WTC11 (cell line): ENCODE data around the gene AZU1. TPM values are rescaled to one million over a fixed set of nuclear protein-coding genes. Genes with fewer than 3 reads are reported as not detected.
"Not testable (repeated sequence)": the region's sequence is repeated elsewhere in the genome, so short reads cannot be mapped to it uniquely, and the experiment has no call there.

Experiments used
- ATAC-seq: fragments of 200-7000 bp; cut with Tn5 transposase; 2 replicates; pipeline ENCODE4 v1.10.0; 2021; ENCODE audit warnings: mild to moderate bottlenecking, moderate library complexity
- CTCF ChIA-PET: fragments of 300-600 bp; sonication (Branson Sonifier 250); formaldehyde crosslinking; loops from one replicate; lab custom pipeline; 2021; ENCODE audit warnings: antibody characterized with exemption; lab: Charles Lee
- POLR2A ChIA-PET: fragments of 350-600 bp; sonication (Branson Sonifier 250); formaldehyde crosslinking; loops from one replicate; lab custom pipeline; 2021; ENCODE audit warnings: antibody characterized with exemption; lab: Charles Lee
- DNase-seq: peaks from one replicate; pipeline ENCODE4 v3.0.0; 2021; ENCODE audit warnings: low spot score
- H3K27ac Mint-ChIP-seq: 2 replicates; pipeline ENCODE4 v1.8.0; 2021; ENCODE audit warnings: mixed read lengths
- H3K27me3 Mint-ChIP-seq: 2 replicates; pipeline ENCODE4 v1.8.0; 2021; ENCODE audit warnings: low read depth, mild to moderate bottlenecking, moderate library complexity, mixed read lengths
- H3K36me3 Mint-ChIP-seq: 2 replicates; pipeline ENCODE4 v1.8.0; 2021; ENCODE audit warnings: mixed read lengths
- H3K4me1 Mint-ChIP-seq: 2 replicates; pipeline ENCODE4 v1.8.0; 2022; ENCODE audit warnings: mixed read lengths
- H3K4me3 Mint-ChIP-seq: 2 replicates; pipeline ENCODE4 v1.8.0; 2021; ENCODE audit warnings: mild to moderate bottlenecking, moderate library complexity, mixed read lengths
- H3K9me3 Mint-ChIP-seq: 2 replicates; pipeline ENCODE4 v1.8.0; 2021; ENCODE audit warnings: mixed read lengths
- CBFB ChIP-seq: sonication (generic); formaldehyde crosslinking; IDR thresholded peaks from 2 replicates; pipeline ENCODE4 v1.8.1; 2022; ENCODE audit warnings: mild to moderate bottlenecking, low read depth, missing genetic modification reagents
- CREM ChIP-seq: sonication (generic); formaldehyde crosslinking; IDR thresholded peaks from 2 replicates; pipeline ENCODE4 v1.8.1; 2022; ENCODE audit warnings: mild to moderate bottlenecking, missing genetic modification reagents, moderate library complexity
- EMX1 ChIP-seq: fragments of 250-450 bp; sonication (Bioruptor Pico); IDR thresholded peaks from 2 replicates; pipeline ENCODE4 v1.8.0; 2021; ENCODE audit warnings: mild to moderate bottlenecking
- ETV6 ChIP-seq: sonication (generic); formaldehyde crosslinking; IDR thresholded peaks from 2 replicates; pipeline ENCODE4 v1.8.1; 2022; ENCODE audit warnings: mild to moderate bottlenecking, missing genetic modification reagents
- FOXP4 ChIP-seq: sonication (generic); formaldehyde crosslinking; IDR thresholded peaks from 2 replicates; pipeline ENCODE4 v1.8.0; 2022; ENCODE audit warnings: mild to moderate bottlenecking, missing genetic modification reagents
- GABPB1 ChIP-seq: sonication (generic); formaldehyde crosslinking; IDR thresholded peaks from 2 replicates; pipeline ENCODE4 v1.8.1; 2023; ENCODE audit warnings: mild to moderate bottlenecking, missing genetic modification reagents
- NFATC4 ChIP-seq: fragments of 250-450 bp; sonication (Bioruptor Pico); IDR thresholded peaks from 2 replicates; pipeline ENCODE4 v1.9.0; 2021; ENCODE audit warnings: mild to moderate bottlenecking
- NFE2L1 ChIP-seq: sonication (generic); formaldehyde crosslinking; IDR thresholded peaks from 2 replicates; pipeline ENCODE4 v1.8.1; 2023; ENCODE audit warnings: missing genetic modification reagents
- NR1H2 ChIP-seq: sonication (generic); formaldehyde crosslinking; IDR thresholded peaks from 2 replicates; pipeline ENCODE4 v1.9.0; 2021; ENCODE audit warnings: mild to moderate bottlenecking, moderate library complexity, missing genetic modification reagents
- SMAD3 ChIP-seq: sonication (generic); formaldehyde crosslinking; IDR thresholded peaks from 2 replicates; pipeline ENCODE4 v1.8.0; 2022; ENCODE audit warnings: missing genetic modification reagents, mild to moderate bottlenecking, borderline replicate concordance
- TCF7 ChIP-seq: sonication (generic); formaldehyde crosslinking; IDR thresholded peaks from 2 replicates; pipeline ENCODE4 v1.8.0; 2022; ENCODE audit warnings: mild to moderate bottlenecking, low read depth, missing genetic modification reagents, moderate library complexity
- TEAD1 ChIP-seq: sonication (generic); formaldehyde crosslinking; IDR thresholded peaks from 2 replicates; pipeline ENCODE4 v1.8.0; 2022; ENCODE audit warnings: mild to moderate bottlenecking, missing genetic modification reagents
- TEAD4 ChIP-seq: sonication (generic); formaldehyde crosslinking; IDR thresholded peaks from 2 replicates; pipeline ENCODE4 v1.8.0; 2022; ENCODE audit warnings: mild to moderate bottlenecking, missing genetic modification reagents
- USF2 ChIP-seq: sonication (generic); formaldehyde crosslinking; IDR thresholded peaks from 2 replicates; pipeline ENCODE4 v1.8.1; 2023; ENCODE audit warnings: mild to moderate bottlenecking, missing genetic modification reagents, moderate library complexity
- ZBTB21 ChIP-seq: sonication (generic); formaldehyde crosslinking; IDR thresholded peaks from 2 replicates; pipeline ENCODE4 v1.8.1; 2023; ENCODE audit warnings: mild to moderate bottlenecking, missing genetic modification reagents, borderline replicate concordance
- ZNF121 ChIP-seq: sonication (generic); formaldehyde crosslinking; IDR thresholded peaks from 2 replicates; pipeline ENCODE4 v1.8.0; 2023; ENCODE audit warnings: missing genetic modification reagents
- ZNF232 ChIP-seq: sonication (generic); formaldehyde crosslinking; IDR thresholded peaks from 2 replicates; pipeline ENCODE4 v1.8.0; 2022; ENCODE audit warnings: mild to moderate bottlenecking, missing genetic modification reagents
- ZNF281 ChIP-seq: sonication (generic); formaldehyde crosslinking; IDR thresholded peaks from 2 replicates; pipeline ENCODE4 v1.8.0; 2023; ENCODE audit warnings: mild to moderate bottlenecking, missing genetic modification reagents
- total RNA-seq: library from RNA; stranded (reverse); gene quantifications from 3 replicates; pipeline ENCODE4 v1.2.3, GENCODE V29; 2021
- TF ChIP-seq, protein P1 (sequence below): sonication (generic); formaldehyde crosslinking; IDR thresholded peaks from 2 replicates; pipeline ENCODE4 v1.8.1; 2022; ENCODE audit warnings: mild to moderate bottlenecking, missing genetic modification reagents, moderate library complexity, borderline replicate concordance
- TF ChIP-seq, protein P2 (sequence below): sonication (generic); formaldehyde crosslinking; IDR thresholded peaks from 2 replicates; pipeline ENCODE4 v1.8.1; 2022; ENCODE audit warnings: low read depth, mild to moderate bottlenecking, moderate library complexity, missing genetic modification reagents, borderline replicate concordance

The AZU1 gene
- total RNA-seq, 1 experiment from 2014 or later, result 1.2 TPM

- TF ChIP-seq, protein P1, sequence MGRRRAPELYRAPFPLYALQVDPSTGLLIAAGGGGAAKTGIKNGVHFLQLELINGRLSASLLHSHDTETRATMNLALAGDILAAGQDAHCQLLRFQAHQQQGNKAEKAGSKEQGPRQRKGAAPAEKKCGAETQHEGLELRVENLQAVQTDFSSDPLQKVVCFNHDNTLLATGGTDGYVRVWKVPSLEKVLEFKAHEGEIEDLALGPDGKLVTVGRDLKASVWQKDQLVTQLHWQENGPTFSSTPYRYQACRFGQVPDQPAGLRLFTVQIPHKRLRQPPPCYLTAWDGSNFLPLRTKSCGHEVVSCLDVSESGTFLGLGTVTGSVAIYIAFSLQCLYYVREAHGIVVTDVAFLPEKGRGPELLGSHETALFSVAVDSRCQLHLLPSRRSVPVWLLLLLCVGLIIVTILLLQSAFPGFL (CRISPR knock-in tag), result no peak
- TF ChIP-seq NR1H2 (CRISPR knock-in tag) (no peak), CBFB (no peak), GABPB1 (CRISPR knock-in tag) (no peak), TEAD1 (CRISPR knock-in tag) (no peak), CREM (CRISPR knock-in tag) (no peak)
Observed at GRCh38 chr19:816500-816857, 11.2 kb upstream of the AZU1 start (continued).

GRCh38 chr19:820212-820611 is 7.4 kb upstream of the AZU1 start:
- H3K27me3 Mint-ChIP-seq, H3K4me1 Mint-ChIP-seq, H3K27ac Mint-ChIP-seq, POLR2A ChIA-PET, ATAC-seq, H3K36me3 Mint-ChIP-seq, DNase-seq, H3K9me3 Mint-ChIP-seq, CTCF ChIA-PET: not testable (repeated sequence)
- peak overlapping the region; percentile 66 for H3K4me3 Mint-ChIP-seq
- peak; percentile 78 for TF ChIP-seq ZNF121 (CRISPR knock-in tag)

- ChIA-PET POLR2A (interaction anchor here (0.6 kb wide), 1 partner anchor 444 kb away, joined by 3 read pairs; no protein-coding TSS in a partner anchor), CTCF (no interaction called here)
- DNase-seq (no peak), ATAC-seq (peak; percentile 24)
- Mint-ChIP-seq H3K4me1 (peaks cover 7% of the 10 kb centered on the region), H3K36me3 (peaks cover 4% of the 10 kb centered on the region; the same call in 1 of the 2 replicates), H3K27me3 (no peaks in the 10 kb centered on the region), H3K9me3 (peaks cover 4% of the 10 kb centered on the region), H3K4me3 (peak overlapping the region; percentile 66), H3K27ac (no peak overlapping the region)
- TF ChIP-seq USF2 (no peak), ZNF281 (CRISPR knock-in tag) (no peak), EMX1 (no peak), TEAD4 (CRISPR knock-in tag) (no peak), ETV6 (CRISPR knock-in tag) (no peak), NFE2L1 (CRISPR knock-in tag) (no peak), ZNF232 (CRISPR knock-in tag) (no peak), FOXP4 (CRISPR knock-in tag) (no peak), ZNF121 (CRISPR knock-in tag) (no peak), SMAD3 (CRISPR knock-in tag) (no peak), ZBTB21 (CRISPR knock-in tag) (no peak), TCF7 (CRISPR knock-in tag) (no peak), NFATC4 (CRISPR knock-in tag) (no peak)
- TF ChIP-seq, protein P2, sequence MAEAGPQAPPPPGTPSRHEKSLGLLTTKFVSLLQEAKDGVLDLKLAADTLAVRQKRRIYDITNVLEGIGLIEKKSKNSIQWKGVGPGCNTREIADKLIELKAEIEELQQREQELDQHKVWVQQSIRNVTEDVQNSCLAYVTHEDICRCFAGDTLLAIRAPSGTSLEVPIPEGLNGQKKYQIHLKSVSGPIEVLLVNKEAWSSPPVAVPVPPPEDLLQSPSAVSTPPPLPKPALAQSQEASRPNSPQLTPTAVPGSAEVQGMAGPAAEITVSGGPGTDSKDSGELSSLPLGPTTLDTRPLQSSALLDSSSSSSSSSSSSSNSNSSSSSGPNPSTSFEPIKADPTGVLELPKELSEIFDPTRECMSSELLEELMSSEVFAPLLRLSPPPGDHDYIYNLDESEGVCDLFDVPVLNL (CRISPR knock-in tag), result no peak
- TF ChIP-seq, protein P1 (CRISPR knock-in tag), result no peak
Observed at GRCh38 chr19:821231-821824, 6.3 kb upstream of the AZU1 start.
